Jurkat, Clone E6-1 (cell line): Measurements from ENCODE around the gene MGLL.

Source experiments
- DNase-seq: peaks from one replicate; pipeline ENCODE4 v3.0.0-alpha.2; 2011; ENCODE audit warnings: low read depth, low spot score
- H3K4me3 ChIP-seq: 2 replicates; pipeline ENCODE4 v1.5.1; 2011; ENCODE audit warnings: mild to moderate bottlenecking, low read length, control low read depth, moderate library complexity

MGLL gene

DNA sequence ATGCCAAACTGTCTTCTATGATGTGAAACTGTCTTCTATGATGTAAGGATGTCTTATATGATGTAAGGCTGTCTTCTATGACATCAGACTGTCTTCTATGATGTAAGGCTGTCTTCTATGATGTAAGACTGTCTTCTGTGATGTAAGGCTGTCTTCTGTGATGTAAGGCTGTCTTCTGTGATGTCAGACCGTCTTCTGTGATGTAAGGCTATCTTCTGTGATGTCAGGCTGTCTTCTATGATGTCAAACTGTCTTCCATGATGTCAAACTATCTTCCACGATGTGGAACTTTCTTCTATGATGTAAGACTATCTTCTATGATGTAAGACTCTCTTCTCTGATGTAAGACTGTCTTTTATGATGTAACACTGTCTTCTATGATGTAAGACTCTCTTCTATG, 27.9 kb downstream of the MGLL start:
- no peak for DNase-seq

DNA sequence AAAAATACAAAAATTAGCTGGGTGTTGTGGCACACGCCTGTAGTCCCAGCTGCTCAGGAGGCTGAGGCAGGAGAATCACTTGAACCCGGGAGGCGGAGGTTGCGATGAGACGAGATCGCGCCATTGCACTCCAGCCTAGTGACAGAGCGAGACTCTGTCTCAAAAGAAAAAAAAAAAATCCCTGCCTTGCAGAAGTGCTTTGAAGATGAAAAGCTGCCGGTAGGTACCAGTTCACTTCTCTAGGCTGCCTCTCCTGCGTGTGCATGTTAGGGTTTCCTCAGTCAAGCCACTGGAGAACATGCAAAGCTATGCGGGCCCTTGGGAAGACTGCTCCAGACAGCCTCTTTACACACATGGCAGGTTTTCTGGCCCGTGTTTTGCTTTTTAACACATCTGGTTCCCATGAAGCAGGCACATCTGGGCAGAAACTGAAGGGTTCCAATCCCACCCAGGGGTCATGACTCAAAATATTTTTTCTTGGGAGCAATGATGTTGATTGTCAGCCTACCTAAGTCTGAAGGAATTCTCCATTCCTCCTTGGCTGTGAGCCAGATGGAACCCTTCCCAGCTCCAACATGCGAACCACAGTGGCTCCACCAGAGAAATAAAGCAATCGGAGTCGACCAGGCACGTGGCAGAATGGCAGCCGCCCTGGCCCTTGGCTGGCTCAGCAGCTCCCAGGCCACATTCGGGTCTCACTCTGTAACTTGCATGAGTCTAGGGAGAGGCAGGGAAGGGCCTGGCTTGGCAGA, 29.6 kb downstream of the MGLL start:
- H3K4me3 ChIP-seq: no peak overlapping the region
- DNase-seq: no peak

More for the DNA sequence above, 27.9 kb downstream of the MGLL start:
- no peak overlapping the region for H3K4me3 ChIP-seq

DNA sequence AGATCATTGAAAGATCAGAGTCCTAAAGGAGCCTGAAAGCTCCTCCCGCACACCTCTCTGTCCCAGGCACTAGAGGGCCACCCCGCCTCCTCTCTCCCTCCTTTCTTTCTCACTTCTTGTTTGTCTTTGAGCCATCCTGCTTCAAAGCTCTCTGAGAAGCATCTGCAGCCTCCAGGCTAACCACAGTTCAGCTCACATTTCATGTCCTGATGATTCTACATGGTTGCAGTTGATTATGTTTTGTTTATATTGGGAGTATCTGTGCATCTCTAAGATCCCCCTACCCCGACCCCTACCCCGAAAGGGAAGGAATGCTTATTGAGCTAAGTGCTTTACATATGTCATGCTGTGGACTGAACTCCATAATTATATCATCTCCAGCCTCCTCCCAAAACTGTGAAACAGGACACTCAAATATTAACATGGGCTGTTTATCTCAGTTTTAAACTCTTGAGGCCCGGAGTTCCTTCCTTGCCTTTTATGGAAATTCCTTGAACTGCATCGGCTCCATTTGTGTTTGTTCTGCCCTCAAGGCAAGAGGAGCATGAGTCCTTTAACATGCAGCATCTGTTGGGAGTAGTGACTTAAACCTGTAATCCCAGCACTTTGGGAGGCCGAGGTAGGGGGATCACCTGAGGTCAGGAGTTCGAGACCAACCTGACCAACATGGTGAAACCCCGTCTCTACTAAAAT, 30.9 kb downstream of the MGLL start:
- DNase-seq: peak; percentile 75

DNA sequence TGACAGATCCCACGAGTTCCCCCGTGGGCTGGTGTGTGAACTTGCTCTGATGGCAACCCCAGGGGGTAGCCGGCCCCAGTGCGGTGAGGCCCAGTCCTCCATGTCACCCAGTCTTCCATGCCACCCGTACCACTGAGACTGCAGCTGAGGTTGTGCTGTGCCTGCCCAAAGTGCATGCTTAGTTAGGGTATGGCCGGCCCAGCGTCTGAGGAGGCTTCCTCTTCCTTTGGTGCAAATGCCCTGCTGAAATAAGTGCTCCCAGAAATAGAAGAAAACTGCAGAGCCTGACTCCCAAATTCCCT, 31.5 kb downstream of the MGLL start:
- DNase-seq: no peak
- H3K4me3 ChIP-seq: no peak overlapping the region

More for the DNA sequence above, 30.9 kb downstream of the MGLL start:
- H3K4me3 ChIP-seq: no peak overlapping the region

DNA sequence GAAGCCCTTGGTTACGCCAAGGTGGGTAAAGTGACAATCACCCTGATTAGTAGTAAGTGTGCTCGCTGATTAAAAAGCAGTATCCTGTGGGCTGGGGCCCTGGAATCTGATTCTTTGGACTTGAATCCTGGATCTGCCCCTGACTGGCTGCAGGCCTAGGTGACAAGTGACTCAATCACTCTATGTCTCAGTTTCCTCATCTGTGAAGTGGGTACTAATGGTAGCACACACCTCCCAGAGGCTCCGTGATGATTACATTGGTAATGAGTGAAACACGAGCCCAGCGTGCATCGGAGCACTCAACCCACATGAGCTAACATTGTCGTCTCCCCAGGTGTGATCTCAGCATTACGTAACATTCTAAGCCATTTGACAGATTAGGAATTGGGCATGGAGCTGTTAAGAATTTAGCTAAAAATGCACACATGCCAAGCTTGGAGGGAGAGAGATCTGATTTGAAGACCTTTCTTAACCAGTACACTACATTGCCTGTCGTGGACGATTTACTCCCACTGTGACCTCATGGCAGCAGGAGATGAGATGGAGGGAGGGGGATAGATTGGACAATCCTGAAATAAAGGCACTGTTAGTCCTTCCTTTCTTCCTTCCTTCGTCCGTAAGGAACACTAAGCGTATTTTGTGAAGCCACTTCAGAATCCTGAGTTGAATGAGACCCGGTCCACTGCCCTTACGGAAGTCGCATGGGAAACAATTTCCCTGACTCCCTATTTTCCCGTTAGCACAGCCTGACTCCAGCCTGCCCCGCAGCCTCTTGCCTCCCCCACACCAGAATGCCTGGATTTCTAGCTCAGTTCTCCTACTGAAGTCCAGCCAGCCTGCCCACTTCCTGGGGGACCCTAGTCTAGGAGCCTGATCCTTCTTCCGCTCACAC, 32.1 kb downstream of the MGLL start:
- DNase-seq: no peak

DNA sequence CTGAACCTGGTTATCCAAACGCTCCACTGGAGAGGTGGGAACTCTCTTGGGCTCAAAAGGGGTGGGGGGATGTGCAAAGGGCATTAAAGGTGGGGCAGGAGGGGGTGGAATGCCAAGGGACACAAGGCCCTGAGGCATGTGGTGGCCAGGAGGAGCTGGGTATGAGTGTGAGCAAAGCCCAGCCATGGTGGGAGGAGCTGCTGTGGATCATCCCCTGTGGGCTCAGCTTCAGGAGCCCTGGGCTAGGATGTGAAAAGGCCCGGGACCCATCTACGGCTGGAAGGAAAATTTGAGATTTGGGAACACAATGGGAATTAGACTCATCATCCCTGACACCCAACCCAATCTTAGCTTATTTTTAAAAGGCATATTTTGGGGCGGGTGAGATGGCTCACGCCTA, 33.3 kb downstream of the MGLL start:
- H3K4me3 ChIP-seq: no peak overlapping the region
- no peak for DNase-seq

More for the DNA sequence above, 32.1 kb downstream of the MGLL start:
- H3K4me3 ChIP-seq: no peak overlapping the region

DNA sequence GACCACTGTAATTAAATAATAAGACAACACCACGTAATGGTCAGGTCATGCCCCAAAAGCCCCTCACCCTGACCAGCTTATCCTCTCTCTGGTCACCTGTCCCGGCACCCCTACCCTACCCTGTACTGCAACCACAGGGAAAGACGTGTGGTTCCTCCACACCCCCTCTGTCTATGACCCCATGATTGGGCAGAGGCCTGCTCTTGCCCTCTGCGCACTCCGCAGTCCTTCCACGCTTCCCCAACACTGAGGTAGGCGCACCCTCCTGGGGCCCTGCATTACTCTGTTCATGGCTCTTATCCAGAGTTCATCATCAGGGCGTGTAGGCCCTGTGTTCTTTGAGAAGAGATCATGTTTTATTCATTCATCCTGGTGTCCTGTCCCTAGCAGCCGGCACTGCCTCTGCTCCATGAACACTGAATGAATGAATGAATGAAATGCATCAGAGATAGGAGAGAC, 33.8 kb downstream of the MGLL start:
- DNase-seq: no peak
- no peak overlapping the region for H3K4me3 ChIP-seq

DNA sequence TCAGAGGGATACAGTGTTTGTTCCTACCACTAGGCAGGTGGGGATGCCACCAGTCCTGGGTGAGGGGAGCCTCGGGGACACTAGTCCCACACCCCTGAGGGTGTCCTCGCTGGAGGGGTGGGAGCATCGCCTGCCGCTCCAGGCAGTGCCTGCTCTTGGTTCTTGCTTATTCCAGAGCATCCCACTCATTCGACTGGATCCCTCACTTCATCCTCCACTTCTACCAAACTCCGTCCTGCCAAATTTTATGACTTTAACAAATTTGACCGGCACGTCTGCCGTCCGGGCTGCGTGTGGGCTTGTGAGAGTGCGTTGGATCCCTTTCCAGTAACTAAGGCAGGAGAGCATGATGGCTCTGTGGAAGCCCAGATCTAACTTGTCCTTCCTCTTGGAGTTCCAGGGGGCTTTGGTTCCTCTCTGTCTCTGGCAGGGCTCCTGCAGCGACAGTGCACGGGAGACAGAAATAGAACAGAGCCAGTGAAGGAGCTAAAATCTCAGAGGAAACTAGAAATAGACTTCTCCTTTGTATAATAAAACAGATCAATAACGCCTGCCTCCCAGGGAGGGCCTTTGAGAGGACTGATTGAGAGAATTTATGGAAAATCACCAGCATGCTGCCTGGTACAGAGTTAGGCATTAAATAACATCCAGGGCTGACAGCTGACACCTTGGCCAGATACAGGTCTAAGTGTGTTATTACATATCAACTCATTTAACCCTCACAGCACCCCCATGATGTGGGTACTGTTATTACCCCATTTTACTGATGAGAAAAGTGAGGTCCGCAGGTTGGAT, 34.5 kb downstream of the MGLL start:
- DNase-seq: no peak
- no peak overlapping the region for H3K4me3 ChIP-seq

DNA sequence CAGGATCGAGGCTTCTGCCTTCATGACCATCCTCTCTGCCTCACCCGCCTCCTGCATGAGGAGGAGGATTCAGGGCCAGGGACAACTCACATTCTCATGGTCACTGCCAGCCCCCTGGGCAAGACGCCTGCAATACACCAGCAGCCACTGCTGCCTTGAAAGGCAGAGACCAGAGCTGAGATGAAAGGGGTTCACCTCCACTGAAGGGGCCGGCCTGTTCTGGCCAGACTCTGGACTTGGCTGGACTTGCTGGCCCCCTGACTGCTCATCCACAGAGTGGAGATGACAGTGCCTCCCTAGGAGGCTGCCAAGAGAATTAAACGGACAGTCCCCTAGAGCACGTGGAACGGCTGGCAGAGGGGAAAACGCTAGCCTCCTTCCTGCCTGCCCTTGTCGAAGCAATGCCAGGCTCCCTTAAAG, 35.2 kb downstream of the MGLL start:
- H3K4me3 ChIP-seq: no peak overlapping the region
- no peak for DNase-seq

DNA sequence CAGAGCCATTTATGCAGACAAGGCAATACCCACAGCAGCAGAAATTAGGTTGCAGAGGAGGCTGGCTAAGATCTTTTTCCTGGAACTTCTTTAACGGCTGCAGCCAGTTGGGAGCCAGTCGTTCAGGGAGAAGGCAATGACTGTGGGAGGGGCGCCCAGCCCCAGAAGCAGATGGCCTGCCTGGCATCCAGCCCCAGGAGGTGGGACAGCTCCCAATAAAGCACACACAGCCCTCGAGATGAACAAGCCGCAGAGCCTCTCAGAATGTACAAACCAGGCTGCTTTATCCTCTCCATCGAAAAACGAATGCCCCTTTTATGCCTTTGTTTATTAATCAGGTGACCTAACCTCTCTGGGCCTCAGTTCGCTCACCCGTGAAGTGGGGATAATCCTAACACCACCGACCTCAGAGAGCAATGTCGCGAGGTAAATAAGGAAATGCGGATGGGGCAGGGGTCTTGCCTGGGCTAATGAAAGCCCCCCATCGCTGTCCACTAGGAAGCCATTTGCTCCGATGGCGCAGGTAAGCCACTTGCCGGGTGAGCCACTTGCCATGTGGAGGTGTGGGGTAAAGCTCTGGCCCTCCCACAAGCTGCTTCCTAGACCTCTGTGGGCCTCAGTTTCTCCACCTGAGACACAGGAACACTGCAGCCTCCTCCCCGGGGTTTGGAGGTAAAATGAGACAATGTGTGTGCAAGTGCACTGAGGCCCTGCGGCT, 35.8 kb downstream of the MGLL start:
- no peak for DNase-seq
- no peak overlapping the region for H3K4me3 ChIP-seq

DNA sequence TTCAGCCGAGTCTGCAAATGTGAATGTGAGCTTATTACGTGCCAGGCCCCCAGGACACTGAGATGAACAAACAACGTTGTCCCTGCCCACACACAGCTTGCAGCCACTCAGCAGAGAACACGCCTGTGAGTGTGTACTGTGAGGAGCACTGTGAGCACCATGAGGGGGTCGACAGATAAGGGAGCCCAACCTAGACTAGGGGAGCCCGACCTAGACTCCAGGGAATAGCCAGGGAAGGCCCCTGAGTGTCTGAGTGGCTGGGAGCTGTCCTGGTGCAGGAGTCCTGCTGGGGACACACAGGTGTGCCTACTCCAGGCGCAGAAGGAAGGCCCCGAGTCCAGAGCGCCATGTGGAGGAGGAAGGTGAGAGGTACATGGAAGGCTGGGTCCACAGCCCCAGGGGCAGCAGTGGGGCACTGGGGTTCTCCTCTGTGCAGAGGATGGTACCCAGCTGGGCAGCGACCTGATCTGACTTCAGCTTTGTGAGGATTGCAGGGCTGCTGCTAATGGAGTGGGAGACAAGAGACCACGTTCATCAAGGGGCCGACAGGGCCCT, 36.5 kb downstream of the MGLL start:
- H3K4me3 ChIP-seq: no peak overlapping the region
- DNase-seq: no peak

DNA sequence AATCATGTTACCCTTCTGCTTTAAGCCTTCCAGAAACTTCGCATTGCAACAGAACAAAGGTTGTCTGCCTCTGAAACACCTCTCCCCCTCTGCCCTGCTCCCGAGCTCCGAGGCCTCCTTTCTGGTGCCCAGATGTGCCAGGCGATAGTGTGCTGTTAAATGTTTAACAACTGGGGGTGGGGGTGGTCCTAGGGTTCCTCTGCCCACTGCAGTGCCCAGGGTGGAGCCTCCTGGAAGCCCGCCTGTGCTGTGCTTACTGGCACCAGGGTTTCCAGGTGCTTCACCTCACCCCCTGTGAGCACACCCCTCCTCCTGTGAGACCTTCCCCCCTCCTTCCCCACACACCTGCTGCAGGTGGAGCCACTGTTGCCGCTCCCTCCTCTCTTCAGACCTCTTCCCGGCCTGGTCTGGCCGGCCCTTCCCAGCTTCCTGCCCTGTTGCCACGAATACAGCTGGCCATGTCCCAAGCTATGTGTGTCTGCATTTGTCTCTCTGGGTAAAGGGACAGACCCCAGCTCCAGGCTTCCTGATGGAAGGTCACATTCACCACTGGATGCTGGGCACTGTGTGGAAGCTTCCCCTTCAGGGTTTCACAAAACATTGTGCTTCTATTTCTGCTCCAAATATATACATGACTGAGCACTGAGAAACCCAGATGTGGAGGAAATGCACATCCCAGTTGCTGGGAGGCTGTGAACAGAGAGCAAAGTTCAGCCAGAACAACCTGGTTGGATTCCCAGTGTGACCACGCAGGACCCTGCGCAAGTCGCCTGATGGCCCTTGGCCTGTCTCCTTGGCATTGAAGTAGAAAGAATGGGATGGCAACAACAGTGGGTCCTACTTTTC, 37.2 kb downstream of the MGLL start:
- no peak overlapping the region for H3K4me3 ChIP-seq
- DNase-seq: no peak

DNA sequence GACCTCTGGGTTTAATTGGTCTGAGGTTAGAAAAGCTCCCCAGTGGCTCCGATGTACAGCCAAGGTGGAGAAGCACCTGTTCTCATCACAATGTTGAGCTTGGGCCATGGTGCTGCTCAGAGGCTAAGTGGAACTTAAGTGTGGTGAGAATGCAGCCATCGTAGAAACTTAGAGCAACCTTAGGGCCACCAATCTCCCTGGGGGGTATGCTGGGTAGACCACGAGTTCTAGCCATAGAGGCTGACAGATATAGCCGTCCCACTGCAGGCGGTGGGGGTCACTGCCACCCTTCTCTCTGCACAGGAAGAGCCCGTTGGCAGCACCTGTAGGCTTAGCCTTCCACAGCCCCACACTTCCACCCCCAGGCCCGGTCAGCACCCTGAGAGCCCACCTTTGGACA, 38.0 kb downstream of the MGLL start:
- no peak overlapping the region for H3K4me3 ChIP-seq
- no peak for DNase-seq

DNA sequence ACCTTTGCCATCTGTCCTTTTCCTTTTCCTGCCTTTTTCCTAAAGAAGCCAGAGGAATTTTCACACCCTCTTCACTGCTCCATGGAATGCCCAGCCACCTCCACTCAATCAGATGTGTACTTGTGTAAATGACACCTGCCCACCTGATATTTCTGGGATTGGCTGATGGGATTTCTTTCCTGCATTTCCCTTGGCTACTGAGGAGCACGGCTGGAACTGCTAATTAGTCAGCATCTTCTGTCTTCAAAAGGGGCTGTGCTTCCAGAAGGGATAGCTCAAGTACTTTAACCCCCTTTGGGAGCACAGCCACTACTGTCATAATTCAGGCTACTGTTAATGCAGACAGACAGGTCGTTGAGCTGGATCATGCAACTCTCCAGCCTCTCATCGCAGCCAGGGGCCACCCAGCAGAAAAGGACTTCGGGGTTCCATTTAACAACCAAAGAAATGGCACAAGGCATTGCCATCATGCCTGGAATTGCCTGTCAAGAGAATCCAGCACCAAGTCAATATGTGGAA, 38.6 kb downstream of the MGLL start:
- no peak for DNase-seq

DNA sequence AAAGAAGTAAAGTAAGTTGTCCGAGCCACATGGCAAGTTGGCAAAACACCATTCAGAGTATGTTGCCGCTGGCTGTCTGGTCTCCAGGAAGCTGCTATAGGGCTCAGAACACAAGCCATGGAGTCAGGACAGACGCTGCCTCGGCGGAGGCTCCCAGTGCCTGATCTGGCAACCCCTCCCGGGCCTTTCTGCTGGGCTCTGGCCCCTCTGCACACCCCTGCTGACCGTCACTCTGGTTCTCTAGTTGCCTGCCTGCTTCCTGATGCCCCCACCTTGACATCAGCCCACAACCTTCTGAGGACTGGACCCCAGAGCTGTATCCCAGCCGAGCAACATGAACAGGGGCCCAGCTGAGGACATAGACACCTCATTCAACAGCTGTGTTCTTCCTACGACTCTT, 39.1 kb downstream of the MGLL start:
- no peak for DNase-seq
- no peak overlapping the region for H3K4me3 ChIP-seq

More for the DNA sequence above, 38.6 kb downstream of the MGLL start:
- H3K4me3 ChIP-seq: no peak overlapping the region

DNA sequence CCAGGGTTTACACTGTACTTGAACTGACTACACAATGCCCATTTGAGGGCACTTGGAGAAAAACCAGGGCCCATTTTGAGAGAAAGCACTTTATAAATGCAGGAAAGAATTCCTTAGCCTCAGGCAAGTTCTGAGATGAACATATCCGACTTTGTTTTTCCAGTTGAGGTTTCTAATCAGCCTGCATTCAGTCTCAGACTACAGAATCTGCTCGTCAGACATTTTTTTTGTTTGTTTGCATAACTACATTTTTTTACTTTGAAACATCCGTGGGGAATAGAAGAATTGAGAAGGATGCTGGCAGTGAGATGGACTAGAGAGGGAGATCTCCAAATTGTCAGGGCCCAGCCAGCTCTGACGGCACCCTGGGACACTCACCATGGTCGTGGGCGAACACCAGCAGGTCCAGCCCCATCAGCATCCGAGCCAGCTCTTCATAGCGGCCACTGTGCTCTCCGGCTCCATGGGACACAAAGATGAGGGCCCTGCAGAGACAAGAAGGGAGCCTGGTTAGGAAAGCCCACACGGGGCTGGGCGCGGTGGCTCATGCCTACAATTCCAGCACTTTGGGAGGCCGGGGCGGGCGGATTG, 40.8 kb downstream of the MGLL start:
- no peak overlapping the region for H3K4me3 ChIP-seq
- no peak for DNase-seq
